HCT116 (cell line): ENCODE results near the gene VASN. TPM values are rescaled to one million over a fixed set of nuclear protein-coding genes. Genes with fewer than 3 reads are reported as not detected.

Source experiments
- ATAC-seq: fragments of 200-7000 bp; cut with Tn5 transposase; 2 replicates; pipeline ENCODE4 v1.9.1; 2020; ENCODE audit warnings: mild to moderate bottlenecking, moderate library complexity
- BruUV-seq: library from RNA; stranded (reverse); fragments of 400-500 nt; replicated peaks from 2 replicates; lab custom pipeline; 2021; lab: Mats Ljungman, UMichigan
- CTCF ChIA-PET: fragments of 300-600 bp; sonication (Branson Sonifier 250); formaldehyde crosslinking; loops from one replicate; lab custom pipeline; 2021; ENCODE audit warnings: antibody characterized with exemption; lab: Charles Lee
- POLR2A ChIA-PET: fragments of 300-600, 350-600 bp; sonication (Branson Sonifier 250); formaldehyde crosslinking; loops from one replicate; lab custom pipeline; 2021; ENCODE audit warnings: antibody characterized with exemption; lab: Charles Lee
- RAD21 ChIA-PET, 2 experiments: fragments of 300-600 bp; sonication (Branson Sonifier 250); formaldehyde crosslinking; loops; one replicate each; lab custom pipeline; 2023; ENCODE audit warnings: low total read pairs in 2 of 2; ENCODE audit not compliant: uncharacterized antibody in 2 of 2, unreplicated experiment in 2 of 2, low non-redundant PET in 1 of 2; lab: Charles Lee
- DNase-seq: peaks from one replicate; pipeline ENCODE4 v3.0.0-alpha.2; 2010; ENCODE audit warnings: low read depth, low spot score
- H2AFZ ChIP-seq: fragments of 200-600 bp; shearing (Covaris generic), sonication (generic); 2 replicates; pipeline ENCODE4 v1.6.1; 2017; ENCODE audit warnings: low read depth, mixed run types, mixed read lengths, antibody characterized with exemption, low read length; ENCODE audit not compliant: poor library complexity, severe bottlenecking
- H3K27ac ChIP-seq: 2 replicates; pipeline ENCODE4 v1.5.1; 2012; ENCODE audit warnings: low read depth, low read length
- H3K27me3 ChIP-seq: fragments of 200-600 bp; sonication (generic); 2 replicates; pipeline ENCODE4 v1.6.1; 2016; ENCODE audit warnings: mixed run types, low read length, mixed read lengths; ENCODE audit not compliant: insufficient read depth
- H3K36me3 ChIP-seq, 2 experiments: fragments of 200-500 bp in 1 of 2; fragments of 200-600 bp in 1 of 2; sonication (Bioruptor generic) in 1 of 2; sonication (generic) in 1 of 2; 2 replicates each; pipeline versions ENCODE4 v1.5.1 to v1.6.1; 2014 to 2016; ENCODE audit warnings: low read length in 2 of 2, inconsistent platforms in 1 of 2, mixed read lengths in 1 of 2, mixed run types in 1 of 2; ENCODE audit not compliant: insufficient read depth in 2 of 2, control insufficient read depth in 1 of 2
- H3K4me1 ChIP-seq, 2 experiments: fragments of 200-600 bp in 1 of 2; sonication (generic) in 1 of 2; 2 replicates each; pipeline versions ENCODE4 v1.5.1 to v1.6.1; 2012 to 2017; ENCODE audit warnings: low read length in 2 of 2, inconsistent platforms in 1 of 2, mild to moderate bottlenecking in 1 of 2, mixed read lengths in 1 of 2, mixed run types in 1 of 2, moderate library complexity in 1 of 2; ENCODE audit not compliant: insufficient read depth in 2 of 2, control insufficient read depth in 1 of 2
- H3K4me2 ChIP-seq: fragments of 200-600 bp; sonication (generic); 2 replicates; pipeline ENCODE4 v1.6.1; 2017; ENCODE audit warnings: mixed run types, low read length, mixed read lengths
- H3K4me3 ChIP-seq, 2 experiments: fragments of 200-600 bp in 1 of 2; sonication (generic) in 1 of 2; replicated peaks in 1 of 2; 2 replicates each; pipeline ENCODE4 v1.5.1; 2011 to 2016; ENCODE audit warnings: low read length in 2 of 2, control low read depth in 1 of 2, low read depth in 1 of 2, mild to moderate bottlenecking in 1 of 2, mixed read lengths in 1 of 2, mixed run types in 1 of 2
- H3K79me2 ChIP-seq: fragments of 200-600 bp; sonication (generic); 2 replicates; pipeline ENCODE4 v1.6.1; 2017; ENCODE audit warnings: mild to moderate bottlenecking, mixed run types, low read length, moderate library complexity, mixed read lengths; ENCODE audit not compliant: insufficient read depth
- H3K9ac ChIP-seq: fragments of 200-600 bp; sonication (generic); 2 replicates; pipeline ENCODE4 v1.6.1; 2016; ENCODE audit warnings: low read length, mixed read lengths
- H3K9me2 ChIP-seq: fragments of 200-600 bp; sonication (generic), shearing (Covaris generic); 2 replicates; pipeline ENCODE4 v1.6.1; 2017; ENCODE audit warnings: mixed run types, mild to moderate bottlenecking, moderate library complexity; ENCODE audit not compliant: insufficient read depth
- H3K9me3 ChIP-seq, 2 experiments: fragments of 200-500 bp in 1 of 2; fragments of 200-600 bp in 1 of 2; sonication (Bioruptor generic) in 1 of 2; sonication (generic) in 1 of 2; 2 replicates each; pipeline ENCODE4 v1.6.1; 2014 to 2017; ENCODE audit warnings: low read length in 2 of 2, mixed read lengths in 2 of 2, inconsistent platforms in 1 of 2, low read depth in 1 of 2, mild to moderate bottlenecking in 1 of 2, mixed run types in 1 of 2, moderate library complexity in 1 of 2; ENCODE audit not compliant: control insufficient read depth in 1 of 2, insufficient read depth in 1 of 2
- H4K20me1 ChIP-seq: fragments of 200-600 bp; sonication (generic), shearing (Covaris generic); 2 replicates; pipeline ENCODE4 v1.6.1; 2017; ENCODE audit warnings: mixed run types, mild to moderate bottlenecking, moderate library complexity; ENCODE audit not compliant: insufficient read depth
- POLR2AphosphoS5 ChIP-seq: IDR thresholded peaks from 2 replicates; pipeline ENCODE4 v1.6.1; 2011; ENCODE audit warnings: mild to moderate bottlenecking, low read depth, low read length, moderate library complexity
- SRF ChIP-seq: IDR thresholded peaks from 2 replicates; pipeline ENCODE4 v1.6.1; 2012; ENCODE audit warnings: low read depth
- TCF7L2 ChIP-seq: IDR thresholded peaks from 2 replicates; pipeline ENCODE4 v1.7.0; 2011; ENCODE audit warnings: borderline replicate concordance, inconsistent platforms; ENCODE audit not compliant: insufficient read depth, insufficient read length; ENCODE audit errors: extremely low read depth
- ZNF274 ChIP-seq: fragments of 200-500 bp; sonication (Bioruptor generic); IDR thresholded peaks from 2 replicates; pipeline ENCODE4 v1.6.1; 2014; ENCODE audit warnings: mild to moderate bottlenecking, low read depth, low read length, inconsistent platforms
- intact Hi-C: fragments of 100-400 bp; cut with micrococcal nuclease; formaldehyde crosslinking; loops from 2 replicates; pipeline ENCODE4 v1.10.0; 2022
- total RNA-seq: library from RNA; stranded (reverse); gene quantifications from one replicate; pipeline ENCODE4 v1.2.1, GENCODE V29; 2021; ENCODE audit not compliant: unreplicated experiment
- TF ChIP-seq, protein P1 (sequence below): IDR thresholded peaks from 2 replicates; pipeline ENCODE4 v1.6.1; 2011; ENCODE audit warnings: mild to moderate bottlenecking, low read length, moderate library complexity; ENCODE audit not compliant: insufficient replicate concordance; ENCODE audit errors: extremely low read depth
- TF ChIP-seq, protein P2 (sequence below), 3 experiments: fragments of 200-600 bp in 1 of 3; sonication (generic) in 1 of 3; IDR thresholded peaks in 2 of 3; conservative IDR thresholded peaks in 1 of 3; 2 replicates each; pipeline ENCODE4 v1.5.1; 2012 to 2017; ENCODE audit warnings: low read depth in 2 of 3, low read length in 2 of 3, antibody characterized with exemption in 1 of 3, borderline replicate concordance in 1 of 3, control low read depth in 1 of 3, mild to moderate bottlenecking in 1 of 3, mixed read lengths in 1 of 3, mixed run types in 1 of 3, moderate library complexity in 1 of 3; ENCODE audit not compliant: insufficient read depth in 1 of 3

Gene VASN
- total RNA-seq, 1 experiment from 2014 or later = 6.3 TPM

DNA sequence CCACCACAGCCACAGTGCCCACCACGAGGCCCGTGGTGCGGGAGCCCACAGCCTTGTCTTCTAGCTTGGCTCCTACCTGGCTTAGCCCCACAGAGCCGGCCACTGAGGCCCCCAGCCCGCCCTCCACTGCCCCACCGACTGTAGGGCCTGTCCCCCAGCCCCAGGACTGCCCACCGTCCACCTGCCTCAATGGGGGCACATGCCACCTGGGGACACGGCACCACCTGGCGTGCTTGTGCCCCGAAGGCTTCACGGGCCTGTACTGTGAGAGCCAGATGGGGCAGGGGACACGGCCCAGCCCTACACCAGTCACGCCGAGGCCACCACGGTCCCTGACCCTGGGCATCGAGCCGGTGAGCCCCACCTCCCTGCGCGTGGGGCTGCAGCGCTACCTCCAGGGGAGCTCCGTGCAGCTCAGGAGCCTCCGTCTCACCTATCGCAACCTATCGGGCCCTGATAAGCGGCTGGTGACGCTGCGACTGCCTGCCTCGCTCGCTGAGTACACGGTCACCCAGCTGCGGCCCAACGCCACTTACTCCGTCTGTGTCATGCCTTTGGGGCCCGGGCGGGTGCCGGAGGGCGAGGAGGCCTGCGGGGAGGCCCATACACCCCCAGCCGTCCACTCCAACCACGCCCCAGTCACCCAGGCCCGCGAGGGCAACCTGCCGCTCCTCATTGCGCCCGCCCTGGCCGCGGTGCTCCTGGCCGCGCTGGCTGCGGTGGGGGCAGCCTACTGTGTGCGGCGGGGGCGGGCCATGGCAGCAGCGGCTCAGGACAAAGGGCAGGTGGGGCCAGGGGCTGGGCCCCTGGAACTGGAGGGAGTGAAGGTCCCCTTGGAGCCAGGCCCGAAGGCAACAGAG, 10.5 kb downstream of the VASN start (continued):
- TF ChIP-seq, protein P1, sequence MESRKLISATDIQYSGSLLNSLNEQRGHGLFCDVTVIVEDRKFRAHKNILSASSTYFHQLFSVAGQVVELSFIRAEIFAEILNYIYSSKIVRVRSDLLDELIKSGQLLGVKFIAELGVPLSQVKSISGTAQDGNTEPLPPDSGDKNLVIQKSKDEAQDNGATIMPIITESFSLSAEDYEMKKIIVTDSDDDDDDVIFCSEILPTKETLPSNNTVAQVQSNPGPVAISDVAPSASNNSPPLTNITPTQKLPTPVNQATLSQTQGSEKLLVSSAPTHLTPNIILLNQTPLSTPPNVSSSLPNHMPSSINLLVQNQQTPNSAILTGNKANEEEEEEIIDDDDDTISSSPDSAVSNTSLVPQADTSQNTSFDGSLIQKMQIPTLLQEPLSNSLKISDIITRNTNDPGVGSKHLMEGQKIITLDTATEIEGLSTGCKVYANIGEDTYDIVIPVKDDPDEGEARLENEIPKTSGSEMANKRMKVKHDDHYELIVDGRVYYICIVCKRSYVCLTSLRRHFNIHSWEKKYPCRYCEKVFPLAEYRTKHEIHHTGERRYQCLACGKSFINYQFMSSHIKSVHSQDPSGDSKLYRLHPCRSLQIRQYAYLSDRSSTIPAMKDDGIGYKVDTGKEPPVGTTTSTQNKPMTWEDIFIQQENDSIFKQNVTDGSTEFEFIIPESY = no peak
- no peak for TF ChIP-seq SRF
- no peak for TF ChIP-seq ZNF274
- TF ChIP-seq TCF7L2 = no peak
- TF ChIP-seq, protein P2, sequence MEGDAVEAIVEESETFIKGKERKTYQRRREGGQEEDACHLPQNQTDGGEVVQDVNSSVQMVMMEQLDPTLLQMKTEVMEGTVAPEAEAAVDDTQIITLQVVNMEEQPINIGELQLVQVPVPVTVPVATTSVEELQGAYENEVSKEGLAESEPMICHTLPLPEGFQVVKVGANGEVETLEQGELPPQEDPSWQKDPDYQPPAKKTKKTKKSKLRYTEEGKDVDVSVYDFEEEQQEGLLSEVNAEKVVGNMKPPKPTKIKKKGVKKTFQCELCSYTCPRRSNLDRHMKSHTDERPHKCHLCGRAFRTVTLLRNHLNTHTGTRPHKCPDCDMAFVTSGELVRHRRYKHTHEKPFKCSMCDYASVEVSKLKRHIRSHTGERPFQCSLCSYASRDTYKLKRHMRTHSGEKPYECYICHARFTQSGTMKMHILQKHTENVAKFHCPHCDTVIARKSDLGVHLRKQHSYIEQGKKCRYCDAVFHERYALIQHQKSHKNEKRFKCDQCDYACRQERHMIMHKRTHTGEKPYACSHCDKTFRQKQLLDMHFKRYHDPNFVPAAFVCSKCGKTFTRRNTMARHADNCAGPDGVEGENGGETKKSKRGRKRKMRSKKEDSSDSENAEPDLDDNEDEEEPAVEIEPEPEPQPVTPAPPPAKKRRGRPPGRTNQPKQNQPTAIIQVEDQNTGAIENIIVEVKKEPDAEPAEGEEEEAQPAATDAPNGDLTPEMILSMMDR (IDR thresholded peaks at IDR 0.05 in 2 of 3, conservative IDR thresholded peaks at IDR 0.05 in 1 of 3; ENCODE audit: borderline replicate concordance in 1 of 3, insufficient read depth in 1 of 3, low read depth in 2 of 3, low read length in 2 of 3) = no peak

DNA sequence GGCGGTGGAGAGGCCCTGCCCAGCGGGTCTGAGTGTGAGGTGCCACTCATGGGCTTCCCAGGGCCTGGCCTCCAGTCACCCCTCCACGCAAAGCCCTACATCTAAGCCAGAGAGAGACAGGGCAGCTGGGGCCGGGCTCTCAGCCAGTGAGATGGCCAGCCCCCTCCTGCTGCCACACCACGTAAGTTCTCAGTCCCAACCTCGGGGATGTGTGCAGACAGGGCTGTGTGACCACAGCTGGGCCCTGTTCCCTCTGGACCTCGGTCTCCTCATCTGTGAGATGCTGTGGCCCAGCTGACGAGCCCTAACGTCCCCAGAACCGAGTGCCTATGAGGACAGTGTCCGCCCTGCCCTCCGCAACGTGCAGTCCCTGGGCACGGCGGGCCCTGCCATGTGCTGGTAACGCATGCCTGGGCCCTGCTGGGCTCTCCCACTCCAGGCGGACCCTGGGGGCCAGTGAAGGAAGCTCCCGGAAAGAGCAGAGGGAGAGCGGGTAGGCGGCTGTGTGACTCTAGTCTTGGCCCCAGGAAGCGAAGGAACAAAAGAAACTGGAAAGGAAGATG, 11.2 kb downstream of the VASN start:
- ATAC-seq (no peak), DNase-seq (no peak)
- H2AFZ ChIP-seq = no peak overlapping the region
- H3K9me2 ChIP-seq = no peaks in the 10 kb centered on the region
- H3K4me2 ChIP-seq = no peak overlapping the region
- no peaks in the 10 kb centered on the region for H3K27me3 ChIP-seq
- no peak overlapping the region for H3K9ac ChIP-seq
- intact Hi-C loops = no loop called here
- CTCF ChIA-PET = no interaction called here
- RAD21 ChIA-PET = no interaction called here
- H3K4me3 ChIP-seq = no peak overlapping the region
- H3K9me3 ChIP-seq = no peaks in the 10 kb centered on the region
- H4K20me1 ChIP-seq = no peaks in the 10 kb centered on the region
- H3K79me2 ChIP-seq = no peaks in the 10 kb centered on the region
- peaks cover 0 to 10% of the 10 kb centered on the region in 2 experiments; a peak in 1 of 4 replicates for H3K4me1 ChIP-seq
- no peak overlapping the region for H3K27ac ChIP-seq
- H3K36me3 ChIP-seq = no peaks in the 10 kb centered on the region
- no peak for TF ChIP-seq POLR2AphosphoS5
- POLR2A ChIA-PET = no interaction called here
- BruUV-seq = no TSS peak
